IMR-90 (cell line): Measurements from ENCODE around the gene ZNF609. TPM values are rescaled to one million over a fixed set of nuclear protein-coding genes. Genes with fewer than 3 reads are reported as not detected.

Experiments
- ATAC-seq: fragments of 200-7000 bp; cut with Tn5 transposase; 2 replicates; pipeline ENCODE4 v1.9.1; 2020; ENCODE audit warnings: low read depth, mild to moderate bottlenecking, moderate library complexity
- BruUV-seq: library from RNA; stranded (reverse); fragments of 400-500 nt; replicated peaks from 2 replicates; lab custom pipeline; 2021; lab: Mats Ljungman, UMichigan
- CTCF ChIA-PET: fragments of 300-600 bp; formaldehyde crosslinking; extraction: SDS; loops from one replicate; lab custom pipeline; 2021; ENCODE audit warnings: antibody characterized with exemption; lab: Yijun Ruan, JAX
- POLR2A ChIA-PET: fragments of 300-600 bp; sonication (Branson Sonifier 250); formaldehyde crosslinking; loops from one replicate; lab custom pipeline; 2022; ENCODE audit warnings: antibody characterized with exemption; ENCODE audit not compliant: unreplicated experiment; lab: Charles Lee
- DNase-seq: peaks from one replicate; pipeline ENCODE4 v3.0.0; 2013
- H2AFZ ChIP-seq: replicated peaks from 2 replicates; pipeline ENCODE3; 2013; ENCODE audit warnings: low read length, mild to moderate bottlenecking; ENCODE audit not compliant: poor library complexity
- H2AK5ac ChIP-seq: 2 replicates; pipeline ENCODE4 v1.6.1; 2013; ENCODE audit warnings: low read depth, low read length, inconsistent platforms
- H2AK9ac ChIP-seq: replicated peaks from 2 replicates; pipeline ENCODE3; 2013; ENCODE audit warnings: mild to moderate bottlenecking, low read depth, low read length, moderate library complexity; ENCODE audit not compliant: poor library complexity
- H2BK120ac ChIP-seq: 2 replicates; pipeline ENCODE4 v1.6.1; 2013; ENCODE audit warnings: low read depth, low read length, inconsistent platforms
- H2BK15ac ChIP-seq: 3 replicates; pipeline ENCODE4 v1.6.1; 2013; ENCODE audit warnings: low read depth, low read length, inconsistent platforms
- H2BK20ac ChIP-seq: 2 replicates; pipeline ENCODE4 v1.6.1; 2013; ENCODE audit warnings: low read depth, mild to moderate bottlenecking, inconsistent platforms, low read length, moderate library complexity
- H2BK5ac ChIP-seq: 2 replicates; pipeline ENCODE4 v1.6.1; 2013; ENCODE audit warnings: mild to moderate bottlenecking, low read depth, low read length, inconsistent platforms; ENCODE audit not compliant: poor library complexity, severe bottlenecking
- H3K14ac ChIP-seq: replicated peaks from 2 replicates; pipeline ENCODE4 v1.6.1; 2013; ENCODE audit warnings: low read depth, low read length, inconsistent platforms
- H3K18ac ChIP-seq: 2 replicates; pipeline ENCODE4 v1.6.1; 2013; ENCODE audit warnings: low read depth, low read length, control low read depth
- H3K23ac ChIP-seq: 2 replicates; pipeline ENCODE4 v1.6.1; 2013; ENCODE audit warnings: low read depth, low read length, inconsistent platforms
- H3K27ac ChIP-seq: 2 replicates; pipeline ENCODE4 v1.5.1; 2013; ENCODE audit warnings: mild to moderate bottlenecking, control low read depth, low read length; ENCODE audit not compliant: insufficient read depth
- H3K27me3 ChIP-seq: 2 replicates; pipeline ENCODE4 v1.6.1; 2013; ENCODE audit warnings: low read length; ENCODE audit not compliant: control insufficient read depth, insufficient read depth
- H3K36me3 ChIP-seq: 2 replicates; pipeline ENCODE4 v1.6.1; 2013; ENCODE audit warnings: low read length, mixed read lengths; ENCODE audit not compliant: control insufficient read depth, insufficient read depth
- H3K4ac ChIP-seq: 2 replicates; pipeline ENCODE4 v1.6.1; 2013; ENCODE audit warnings: low read depth, low read length, inconsistent platforms
- H3K4me1 ChIP-seq: 2 replicates; pipeline ENCODE4 v1.6.1; 2013; ENCODE audit warnings: low read length, mixed read lengths; ENCODE audit not compliant: control insufficient read depth, insufficient read depth
- H3K4me2 ChIP-seq: 2 replicates; pipeline ENCODE4 v1.6.1; 2013; ENCODE audit warnings: low read depth, mild to moderate bottlenecking, control low read depth, low read length, moderate library complexity
- H3K4me3 ChIP-seq: 2 replicates; pipeline ENCODE4 v1.5.1; 2013; ENCODE audit warnings: low read depth, mild to moderate bottlenecking, control low read depth, low read length, moderate library complexity; ENCODE audit not compliant: insufficient read depth
- H3K56ac ChIP-seq: 2 replicates; pipeline ENCODE4 v1.6.1; 2013; ENCODE audit warnings: low read length, inconsistent platforms; ENCODE audit not compliant: insufficient read depth; ENCODE audit errors: extremely low read depth
- H3K79me1 ChIP-seq, 2 experiments: 2 replicates each; pipeline ENCODE4 v1.6.1; 2013; ENCODE audit warnings: low read length in 2 of 2, inconsistent platforms in 1 of 2, low read depth in 1 of 2
- H3K9ac ChIP-seq: 2 replicates; pipeline ENCODE4 v1.6.1; 2013; ENCODE audit warnings: low read depth, low read length, control low read depth
- H3K9me1 ChIP-seq: 2 replicates; pipeline ENCODE4 v1.6.1; 2013; ENCODE audit warnings: low read length, inconsistent platforms; ENCODE audit not compliant: insufficient read depth
- H3K9me3 ChIP-seq: 2 replicates; pipeline ENCODE4 v1.6.1; 2013; ENCODE audit warnings: low read length; ENCODE audit not compliant: control insufficient read depth, insufficient read depth
- H4K20me1 ChIP-seq: 2 replicates; pipeline ENCODE4 v1.6.1; 2013; ENCODE audit warnings: low read length, inconsistent platforms; ENCODE audit not compliant: insufficient read depth
- H4K5ac ChIP-seq: 2 replicates; pipeline ENCODE4 v1.6.1; 2013; ENCODE audit warnings: mild to moderate bottlenecking, low read depth, low read length, control low read depth
- H4K8ac ChIP-seq, 2 experiments: 2 replicates each; pipeline ENCODE4 v1.6.1; 2013; ENCODE audit warnings: low read depth in 2 of 2, low read length in 2 of 2, control low read depth in 1 of 2, inconsistent platforms in 1 of 2
- H4K91ac ChIP-seq: 2 replicates; pipeline ENCODE4 v1.6.1; 2013; ENCODE audit warnings: low read depth, low read length, inconsistent platforms; ENCODE audit not compliant: insufficient read depth
- BHLHE40 ChIP-seq: fragments of 150-350 bp; IDR thresholded peaks from 2 replicates; pipeline ENCODE4 v1.6.1; 2016; ENCODE audit warnings: mild to moderate bottlenecking, low read depth, low read length
- CEBPB ChIP-seq: IDR thresholded peaks from 2 replicates; pipeline ENCODE4 v1.6.1; 2012; ENCODE audit warnings: low read depth, low read length, improper control_type of control experiment
- CHD1 ChIP-seq: IDR thresholded peaks from 2 replicates; pipeline ENCODE4 v1.6.1; 2012; ENCODE audit warnings: low read depth, low read length, improper control_type of control experiment
- CTCF ChIP-seq: conservative IDR thresholded peaks from 2 replicates; pipeline ENCODE4 v1.5.1; 2012; ENCODE audit warnings: mild to moderate bottlenecking, low read depth, low read length, improper control_type of control experiment
- FOS ChIP-seq: fragments of 150-350 bp; IDR thresholded peaks from 2 replicates; pipeline ENCODE4 v1.6.1; 2016; ENCODE audit warnings: low read depth, low read length
- MAFK ChIP-seq: IDR thresholded peaks from 2 replicates; pipeline ENCODE4 v1.6.1; 2012; ENCODE audit warnings: low read depth, low read length, improper control_type of control experiment
- MAZ ChIP-seq: IDR thresholded peaks from 2 replicates; pipeline ENCODE4 v1.6.1; 2012; ENCODE audit warnings: low read depth, mild to moderate bottlenecking, low read length, improper control_type of control experiment, moderate library complexity, borderline replicate concordance
- MXI1 ChIP-seq: IDR thresholded peaks from 2 replicates; pipeline ENCODE4 v1.6.1; 2012; ENCODE audit warnings: low read depth, mild to moderate bottlenecking, low read length, moderate library complexity, borderline replicate concordance
- NFE2L2 ChIP-seq: fragments of 150-350 bp; IDR thresholded peaks from 2 replicates; pipeline ENCODE4 v1.6.1; 2016; ENCODE audit warnings: low read depth, mild to moderate bottlenecking, low read length
- RAD21 ChIP-seq: IDR thresholded peaks from 2 replicates; pipeline ENCODE4 v1.6.1; 2012; ENCODE audit warnings: low read length, improper control_type of control experiment
- RCOR1 ChIP-seq: IDR thresholded peaks from 2 replicates; pipeline ENCODE4 v1.6.1; 2012; ENCODE audit warnings: mild to moderate bottlenecking, low read length, improper control_type of control experiment; ENCODE audit not compliant: insufficient replicate concordance
- RFX5 ChIP-seq: IDR thresholded peaks from 2 replicates; pipeline ENCODE4 v1.8.0; 2012; ENCODE audit warnings: low read depth, mild to moderate bottlenecking, low read length, moderate library complexity
- SMC3 ChIP-seq: fragments of 150-350 bp; IDR thresholded peaks from 2 replicates; pipeline ENCODE4 v1.6.1; 2016; ENCODE audit warnings: low read depth, mild to moderate bottlenecking, antibody characterized with exemption, low read length, moderate library complexity
- WGBS, 2 experiments: methylation state at CpG; one replicate each; pipeline versions ENCODE4 v1.1.5 to v1.1.7; 2013; ENCODE audit warnings: missing lambda C conversion rate in 2 of 2; ENCODE audit not compliant: insufficient read length in 1 of 2; ENCODE audit errors: extremely low coverage in 2 of 2; 5-methylcytosine and 5-hydroxymethylcytosine counted together
- dilution Hi-C: fragments of 300-500 bp; cut with HindIII; formaldehyde crosslinking; loops from one replicate; pipeline ENCODE4 v1.14.3; 2018; ENCODE audit warnings: low sequenced_read_pairs; ENCODE audit not compliant: unreplicated experiment
- in situ Hi-C: fragments of 300-500 bp; cut with MboI; formaldehyde crosslinking; loops from 3 replicates; pipeline ENCODE4 v1.14.3; 2019; ENCODE audit warnings: low sequenced_read_pairs, inconsistent platforms, mixed read lengths
- intact Hi-C: fragments of 100-400 bp; cut with micrococcal nuclease; formaldehyde crosslinking; loops from 2 replicates; pipeline ENCODE4 v1.10.0; 2022
- polyA plus RNA-seq, 3 experiments: library from polyadenylated mRNA; depleted of rRNA; stranded (reverse); fragments of >200 nt; gene quantifications; 2 replicates each; pipeline ENCODE4 v1.2.3, GENCODE V29; 2012; ENCODE audit warnings: low replicate concordance in 1 of 3
- total RNA-seq: library from RNA; depleted of rRNA; stranded (reverse); fragments of >200 nt; gene quantifications from 2 replicates; pipeline ENCODE4 v1.2.3, GENCODE V29; 2012
- TF ChIP-seq, protein P1 (sequence below): fragments of 150-350 bp; IDR thresholded peaks from 2 replicates; pipeline ENCODE4 v1.6.1; 2017; ENCODE audit warnings: mild to moderate bottlenecking, antibody characterized with exemption, low read length, low read depth
- TF ChIP-seq, protein P2 (sequence below): fragments of 150-350 bp; IDR thresholded peaks from 2 replicates; pipeline ENCODE4 v1.6.1; 2016; ENCODE audit warnings: low read depth, mild to moderate bottlenecking, low read length, moderate library complexity, borderline replicate concordance

ZNF609 gene
- total and polyA plus RNA-seq, 2 of the 4 experiments (the other 2 are of a cell fraction): 10.4 to 12.5 TPM

- peaks cover 66% of the 10 kb centered on the region for H3K36me3 ChIP-seq
- intact Hi-C loops: no loop called here
These were observed 217.9 kb downstream of the ZNF609 start for GRCh38 chr15:64678126-64678819.

More at GRCh38 chr15:64678126-64678819, 217.9 kb downstream of the ZNF609 start:
- no peak overlapping the region for H2AK9ac ChIP-seq
- no peak overlapping the region for H3K23ac ChIP-seq
- H4K91ac ChIP-seq: no peak overlapping the region
- H4K20me1 ChIP-seq: no peaks in the 10 kb centered on the region
- no peak overlapping the region for H2AFZ ChIP-seq
- H3K4ac ChIP-seq: no peak overlapping the region
- H4K8ac ChIP-seq: no peak overlapping the region
- H2AK5ac ChIP-seq: no peak overlapping the region
- CTCF ChIA-PET: no interaction called here
- H3K27me3 ChIP-seq: no peaks in the 10 kb centered on the region
- no peak overlapping the region for H3K4me3 ChIP-seq
- no peak overlapping the region for H3K18ac ChIP-seq
- H3K4me2 ChIP-seq: no peak overlapping the region
- H3K9ac ChIP-seq: no peak overlapping the region
- no peak for DNase-seq
- H3K9me3 ChIP-seq: no peaks in the 10 kb centered on the region
- POLR2A ChIA-PET: no interaction called here
- no peak for ATAC-seq
- H3K56ac ChIP-seq: no peak overlapping the region
- BruUV-seq: no TSS peak
- dilution Hi-C loops: no loop called here
- H4K5ac ChIP-seq: no peak overlapping the region
- TF ChIP-seq, protein P1, sequence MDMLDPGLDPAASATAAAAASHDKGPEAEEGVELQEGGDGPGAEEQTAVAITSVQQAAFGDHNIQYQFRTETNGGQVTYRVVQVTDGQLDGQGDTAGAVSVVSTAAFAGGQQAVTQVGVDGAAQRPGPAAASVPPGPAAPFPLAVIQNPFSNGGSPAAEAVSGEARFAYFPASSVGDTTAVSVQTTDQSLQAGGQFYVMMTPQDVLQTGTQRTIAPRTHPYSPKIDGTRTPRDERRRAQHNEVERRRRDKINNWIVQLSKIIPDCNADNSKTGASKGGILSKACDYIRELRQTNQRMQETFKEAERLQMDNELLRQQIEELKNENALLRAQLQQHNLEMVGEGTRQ: no peak
- TF ChIP-seq FOS (no peak), CHD1 (no peak), RFX5 (no peak), CTCF (no peak), RCOR1 (no peak), NFE2L2 (no peak), BHLHE40 (no peak), CEBPB (no peak), MAZ (no peak), RAD21 (no peak), SMC3 (no peak), MAFK (no peak), MXI1 (no peak)
- TF ChIP-seq, protein P2, sequence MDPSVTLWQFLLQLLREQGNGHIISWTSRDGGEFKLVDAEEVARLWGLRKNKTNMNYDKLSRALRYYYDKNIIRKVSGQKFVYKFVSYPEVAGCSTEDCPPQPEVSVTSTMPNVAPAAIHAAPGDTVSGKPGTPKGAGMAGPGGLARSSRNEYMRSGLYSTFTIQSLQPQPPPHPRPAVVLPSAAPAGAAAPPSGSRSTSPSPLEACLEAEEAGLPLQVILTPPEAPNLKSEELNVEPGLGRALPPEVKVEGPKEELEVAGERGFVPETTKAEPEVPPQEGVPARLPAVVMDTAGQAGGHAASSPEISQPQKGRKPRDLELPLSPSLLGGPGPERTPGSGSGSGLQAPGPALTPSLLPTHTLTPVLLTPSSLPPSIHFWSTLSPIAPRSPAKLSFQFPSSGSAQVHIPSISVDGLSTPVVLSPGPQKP: no peak
- 80% methylated on average over 1 of the region's 14 CpGs; no CpG with 5 or more reads in 1 of the 2 experiments for WGBS, 2 experiments
- H2BK120ac ChIP-seq: no peak overlapping the region
- no peak overlapping the region for H3K27ac ChIP-seq
- no peak overlapping the region for H2BK20ac ChIP-seq
- peaks cover 18 to 46% of the 10 kb centered on the region in 2 experiments for H3K79me1 ChIP-seq
- peaks cover 8% of the 10 kb centered on the region for H3K9me1 ChIP-seq
- peaks cover 3% of the 10 kb centered on the region; the same call in 1 of the 2 replicates for H3K4me1 ChIP-seq
- no peak overlapping the region for H2BK15ac ChIP-seq
- no peak overlapping the region for H3K14ac ChIP-seq
- in situ Hi-C loops: no loop called here
- H2BK5ac ChIP-seq: no peak overlapping the region
